Activated CD8-positive, alpha-beta memory T cell treated with anti-CD3 and anti-CD28 coated beads, Interleukin-2, amount 50 U/mL, for 24 hours (primary cell): Measurements from ENCODE around the gene LRRK2.
"Not testable (repeated sequence)": the region's sequence is repeated elsewhere in the genome, so short reads cannot be mapped to it uniquely, and the experiment has no call there.

Source experiments
- DNase-seq: peaks from one replicate; pipeline ENCODE4 v3.0.0-alpha.2; 2020; ENCODE audit errors: extremely low read depth

Gene LRRK2

DNA sequence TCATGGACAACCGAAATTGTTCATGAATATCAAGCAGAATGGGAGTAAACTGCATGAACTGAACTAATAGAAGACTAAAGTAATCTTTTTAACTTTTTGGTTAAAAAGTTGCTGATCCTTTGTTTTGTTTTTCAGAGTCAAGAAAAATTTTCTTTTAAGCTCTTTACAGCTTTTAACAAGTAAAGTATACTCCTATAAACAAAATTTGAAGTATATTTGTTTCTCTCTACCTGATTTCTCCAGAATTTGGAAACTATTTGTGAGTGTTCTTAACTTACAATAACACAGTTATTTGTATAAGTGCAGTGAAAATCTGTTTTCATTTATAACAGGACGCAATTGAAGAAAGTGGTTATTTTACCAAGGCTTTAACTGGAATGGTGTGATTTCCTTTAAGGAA lies 12.2 kb upstream of the LRRK2 start:
- DNase-seq: no peak

DNA sequence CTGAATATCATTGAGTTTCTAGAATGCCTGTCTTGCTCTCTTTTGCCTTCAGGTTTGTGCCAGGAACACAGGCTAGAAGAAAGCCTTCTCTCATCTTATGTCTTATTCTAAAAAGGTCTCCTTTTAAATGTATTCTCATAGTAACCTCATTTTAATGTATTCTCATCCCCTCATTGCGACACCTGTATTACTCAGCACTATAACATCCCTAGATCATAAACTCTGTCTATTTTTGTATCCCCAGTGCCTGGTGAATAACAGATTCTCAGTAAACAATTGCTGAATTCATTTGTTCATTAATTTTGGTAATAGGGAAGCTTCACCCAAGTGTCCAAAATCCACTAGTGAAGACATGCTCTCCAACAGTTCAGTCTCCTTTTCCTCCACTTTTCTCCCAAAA lies 8.8 kb upstream of the LRRK2 start:
- no peak for DNase-seq

DNA sequence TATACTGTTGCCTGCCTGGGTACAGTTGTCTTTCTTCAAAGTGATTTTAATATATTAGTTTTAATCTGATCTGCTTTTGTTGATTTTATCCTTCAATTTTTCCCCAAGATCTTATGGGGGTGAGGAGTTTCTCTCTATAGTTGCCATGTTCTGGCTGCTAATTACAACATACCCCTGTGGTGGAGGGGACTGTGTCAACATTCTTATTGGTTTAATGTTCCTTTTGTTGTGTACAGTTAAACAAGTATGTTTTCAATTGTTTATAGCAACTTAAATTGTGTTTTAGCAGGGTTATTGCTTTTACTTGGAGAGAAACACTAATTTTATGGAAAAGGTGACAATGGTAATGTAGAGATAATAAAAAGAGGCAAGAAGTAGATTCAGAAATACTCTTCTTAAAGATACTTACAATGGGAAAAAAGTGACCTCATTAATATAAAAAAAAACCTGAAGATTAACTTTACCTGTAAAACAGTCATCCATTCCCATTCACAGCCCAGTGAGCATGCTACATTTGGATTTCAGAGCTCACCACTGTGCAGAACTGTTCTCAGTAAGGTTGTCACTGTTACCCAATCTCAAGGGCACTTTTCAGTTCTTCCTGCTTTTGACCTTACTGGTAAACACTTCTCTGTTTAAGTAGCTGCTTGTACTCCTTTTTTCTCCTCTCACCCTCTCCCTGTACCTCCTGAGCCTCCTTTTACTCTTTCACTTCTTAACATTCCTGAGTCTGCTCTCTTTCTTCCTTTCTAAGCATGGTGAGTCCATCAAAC lies 8.1 kb upstream of the LRRK2 start:
- no peak for DNase-seq

DNA sequence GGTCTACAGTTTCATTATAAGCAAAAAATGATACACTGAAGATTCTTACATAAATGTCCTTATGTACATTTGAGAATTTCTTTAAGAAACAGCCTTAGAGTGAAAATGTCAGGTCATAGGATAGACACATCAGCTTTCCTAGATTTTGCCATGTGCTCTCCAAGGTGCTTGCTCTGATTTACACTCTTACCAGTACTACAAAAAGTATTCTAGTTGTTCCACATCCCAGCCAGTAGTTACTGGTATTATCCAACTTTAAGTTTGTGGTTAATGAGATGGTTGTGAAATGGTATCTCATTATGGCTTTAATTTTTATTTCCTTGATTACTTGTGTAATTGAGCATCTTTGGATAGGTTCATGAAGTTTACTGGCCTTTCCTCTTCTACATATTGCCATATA lies 5.0 kb upstream of the LRRK2 start:
- no peak for DNase-seq

DNA sequence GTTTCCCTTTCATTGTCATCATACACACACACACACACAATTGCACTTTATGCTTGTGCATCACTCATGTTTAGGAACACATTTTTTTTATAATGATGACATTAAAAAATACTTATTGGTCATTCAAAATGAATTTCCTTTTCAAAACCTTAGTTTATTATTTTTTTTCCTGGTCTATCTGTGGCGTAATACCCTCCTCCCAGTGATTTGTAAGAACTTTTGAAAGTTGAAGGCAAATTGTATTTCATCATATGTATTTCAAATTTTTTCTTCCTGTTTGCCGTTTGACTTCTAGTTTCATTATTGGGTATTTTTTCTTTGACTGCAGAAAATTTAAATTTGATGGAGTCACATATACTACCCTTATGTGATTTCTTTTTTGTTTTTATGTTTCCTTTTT lies 2.5 kb upstream of the LRRK2 start:
- no peak for DNase-seq

DNA sequence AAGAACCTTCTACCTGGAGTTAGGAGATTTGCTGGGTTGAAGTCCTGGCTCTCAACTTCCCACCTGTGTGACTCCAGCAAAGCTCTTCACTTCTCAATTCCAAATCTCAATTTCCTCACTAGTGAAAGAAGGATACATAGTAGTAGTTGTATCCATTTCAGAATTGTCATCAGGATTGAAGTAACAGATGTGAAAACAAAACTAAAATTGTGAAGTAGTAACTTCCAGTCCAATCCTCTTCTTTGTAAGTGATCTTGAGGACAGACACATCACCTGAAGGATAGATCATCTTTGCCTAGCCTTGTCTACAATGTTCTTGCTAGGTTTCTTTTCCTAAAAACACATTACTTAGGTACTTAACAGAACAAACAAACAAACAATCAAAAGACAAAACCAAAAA lies 1.2 kb upstream of the LRRK2 start:
- no peak for DNase-seq

DNA sequence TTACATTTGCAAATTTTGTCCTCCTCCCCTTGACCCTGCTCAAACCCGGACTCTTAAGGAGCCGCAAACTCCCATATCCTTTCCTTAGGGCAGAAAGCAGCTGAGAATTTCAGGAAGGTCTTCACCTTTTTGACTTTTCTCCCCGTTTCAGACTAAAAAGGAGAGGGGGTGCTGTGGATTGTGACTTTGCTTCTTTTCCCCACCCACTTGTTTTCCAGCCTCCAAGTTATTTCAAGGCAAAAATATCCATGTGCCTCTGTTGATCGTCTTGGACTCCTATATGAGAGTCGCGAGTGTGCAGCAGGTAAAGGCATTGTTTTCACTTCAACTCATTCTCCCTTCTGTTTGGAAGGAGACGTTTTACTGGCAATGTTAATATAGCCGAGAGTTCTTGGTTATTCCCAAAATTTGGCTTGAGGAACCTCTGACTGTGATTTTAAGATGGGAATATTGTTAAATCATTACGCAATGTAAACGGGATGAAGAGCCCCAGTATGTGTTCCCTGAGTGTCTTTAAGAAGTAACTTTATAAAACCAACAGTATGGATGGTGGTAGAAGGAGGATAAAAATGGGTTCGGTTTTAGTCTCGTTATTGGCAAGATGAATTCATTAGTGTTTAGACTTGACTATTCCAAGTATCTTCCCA lies 663 bp downstream of the LRRK2 start:
- no peak for DNase-seq

DNA sequence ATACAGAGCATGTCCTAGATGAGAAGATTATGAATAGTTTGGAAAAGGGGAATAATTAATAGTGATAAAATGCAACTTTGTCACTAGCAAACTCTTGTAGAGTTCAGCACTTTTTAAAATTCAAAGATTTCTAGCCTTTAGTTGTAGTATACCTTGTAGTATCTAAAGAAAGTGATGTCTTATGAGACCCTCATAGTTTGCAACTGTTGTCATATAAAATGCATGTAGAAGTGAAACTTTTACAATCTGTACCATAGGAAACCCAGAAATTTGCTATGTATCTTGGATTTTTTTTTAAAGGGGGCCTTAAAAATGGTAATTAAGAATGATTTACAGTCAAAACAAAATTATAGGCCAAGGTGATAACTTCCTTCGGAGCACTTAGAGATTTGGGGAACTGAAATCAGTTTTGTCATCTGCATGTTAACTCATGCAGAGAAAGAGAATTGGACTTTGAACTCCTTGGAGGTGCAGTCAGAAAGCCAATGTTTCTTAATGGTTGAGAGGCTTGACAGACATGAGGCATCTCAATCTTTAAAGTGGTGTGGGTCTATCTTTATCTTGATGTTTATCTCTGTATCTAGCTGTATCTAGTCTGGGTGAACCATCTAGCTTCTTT lies 1.3 kb downstream of the LRRK2 start:
- DNase-seq: no peak

DNA sequence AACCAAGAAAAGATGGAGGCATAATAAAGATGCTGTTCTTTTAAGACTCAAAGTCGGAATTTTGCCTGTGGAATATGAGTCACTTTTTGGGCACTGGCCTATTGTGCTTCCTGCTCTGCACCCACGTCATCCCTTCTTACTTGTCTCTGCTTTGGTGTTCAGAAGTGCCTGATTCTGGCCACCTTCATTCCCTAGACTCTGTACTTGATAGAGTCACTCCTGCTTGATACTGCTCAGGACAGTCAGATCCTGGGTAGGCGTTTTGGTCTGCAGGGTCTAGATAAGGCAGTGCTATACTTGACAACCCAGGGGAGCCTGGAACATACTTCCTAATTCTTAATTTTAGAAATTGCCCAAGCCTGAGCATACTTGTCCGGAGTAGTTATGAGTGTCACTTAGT lies 1.9 kb downstream of the LRRK2 start:
- no peak for DNase-seq

DNA sequence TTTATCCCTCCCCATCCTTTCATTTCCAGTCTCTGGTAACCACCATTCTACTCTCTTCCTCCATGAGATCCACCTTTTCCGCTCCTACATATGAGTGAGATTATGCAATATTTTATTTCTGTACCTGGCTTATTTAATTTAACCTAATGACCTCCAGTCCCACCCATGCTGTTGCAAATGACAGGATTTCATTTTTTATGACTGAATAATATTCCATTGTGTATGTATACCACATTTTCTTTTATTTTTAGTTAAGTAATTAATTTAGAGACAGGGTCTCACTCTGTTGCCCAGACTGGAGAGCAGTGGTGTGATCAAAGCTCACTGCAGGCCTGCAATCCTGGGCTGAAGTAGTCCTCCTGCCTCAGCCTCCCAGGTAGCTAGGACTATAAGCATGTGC lies 2.6 kb downstream of the LRRK2 start:
- DNase-seq: no peak

DNA sequence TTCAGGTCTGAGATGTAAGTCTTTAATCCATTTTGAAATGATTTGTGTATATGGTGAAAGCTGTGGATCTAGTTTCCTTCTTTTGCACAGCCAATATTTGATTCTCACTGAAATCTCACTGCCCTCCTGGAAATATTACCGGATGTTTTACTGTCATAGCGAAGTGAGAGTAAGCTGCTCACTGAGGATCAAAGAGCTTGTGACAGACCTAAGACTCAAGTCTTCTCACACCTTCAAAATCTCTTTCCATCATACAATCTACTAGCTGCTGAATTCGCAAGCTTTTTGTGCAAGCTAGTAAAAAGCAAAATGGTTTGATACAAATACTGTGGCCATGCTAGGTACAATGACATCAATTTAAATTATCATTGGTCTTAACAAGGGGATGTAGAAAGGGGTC lies 3.9 kb downstream of the LRRK2 start:
- DNase-seq: no peak

DNA sequence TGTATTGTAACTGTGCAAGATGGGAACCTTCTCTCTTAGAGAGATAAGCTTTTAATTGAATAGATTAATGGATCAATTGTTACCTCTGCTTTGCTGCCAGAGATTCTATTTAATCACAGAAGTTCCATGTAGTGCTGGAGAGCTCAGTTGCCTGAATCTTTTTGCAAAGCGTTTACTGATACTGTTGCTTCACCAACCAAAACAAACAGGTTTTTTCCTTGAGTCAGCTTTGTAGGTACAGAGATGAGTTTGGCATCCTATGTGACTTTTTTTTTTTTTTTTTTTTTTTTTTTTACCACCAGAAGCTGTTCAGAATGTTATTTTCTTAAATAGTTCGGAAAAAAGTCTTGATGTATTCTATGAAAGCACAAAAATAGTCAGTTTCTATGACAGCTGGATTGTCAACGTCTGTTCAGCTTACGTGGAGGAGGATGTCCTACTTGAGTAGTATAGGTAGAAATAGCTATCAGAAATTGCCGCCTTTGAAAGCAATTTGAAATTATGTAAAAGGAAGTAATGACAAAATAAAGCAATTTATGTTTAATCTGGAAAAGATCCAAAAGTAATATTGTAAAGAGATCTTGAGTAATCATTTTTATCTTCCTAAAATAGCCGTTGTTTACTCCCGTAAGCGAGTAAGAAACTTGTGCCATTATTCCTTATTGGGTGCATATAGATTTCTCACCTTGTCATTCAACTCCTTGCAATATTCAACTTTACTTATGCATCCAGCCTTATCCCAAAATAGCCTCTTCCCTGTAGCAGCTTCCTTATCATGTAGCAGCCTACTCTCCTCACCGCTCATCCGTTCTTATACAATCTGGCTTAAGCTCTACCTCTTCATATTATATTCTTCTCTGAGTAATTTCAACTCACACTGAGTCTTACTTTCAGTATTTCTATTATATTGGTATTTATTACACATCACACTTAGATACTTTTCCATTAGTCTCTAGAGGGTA lies 5.2 kb downstream of the LRRK2 start:
- DNase-seq: no peak

DNA sequence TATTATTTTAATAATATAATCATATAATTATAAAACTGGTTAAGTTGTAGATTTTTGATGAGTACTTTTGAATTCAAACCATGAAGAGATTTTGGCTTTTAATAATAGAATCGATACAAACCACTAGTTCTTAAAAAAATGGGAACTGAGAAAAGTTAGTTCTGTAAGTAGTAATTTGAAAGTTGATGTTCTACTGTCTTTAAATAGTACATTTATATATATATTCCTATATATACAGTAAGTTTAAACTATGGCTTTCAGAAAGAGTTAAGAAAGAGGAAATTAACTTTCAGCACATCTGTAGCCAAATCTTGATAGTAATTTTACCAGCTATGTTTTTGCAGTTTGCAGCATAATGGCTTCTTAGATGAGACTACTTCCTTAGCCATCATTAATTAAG lies 7.8 kb downstream of the LRRK2 start:
- DNase-seq: no peak

DNA sequence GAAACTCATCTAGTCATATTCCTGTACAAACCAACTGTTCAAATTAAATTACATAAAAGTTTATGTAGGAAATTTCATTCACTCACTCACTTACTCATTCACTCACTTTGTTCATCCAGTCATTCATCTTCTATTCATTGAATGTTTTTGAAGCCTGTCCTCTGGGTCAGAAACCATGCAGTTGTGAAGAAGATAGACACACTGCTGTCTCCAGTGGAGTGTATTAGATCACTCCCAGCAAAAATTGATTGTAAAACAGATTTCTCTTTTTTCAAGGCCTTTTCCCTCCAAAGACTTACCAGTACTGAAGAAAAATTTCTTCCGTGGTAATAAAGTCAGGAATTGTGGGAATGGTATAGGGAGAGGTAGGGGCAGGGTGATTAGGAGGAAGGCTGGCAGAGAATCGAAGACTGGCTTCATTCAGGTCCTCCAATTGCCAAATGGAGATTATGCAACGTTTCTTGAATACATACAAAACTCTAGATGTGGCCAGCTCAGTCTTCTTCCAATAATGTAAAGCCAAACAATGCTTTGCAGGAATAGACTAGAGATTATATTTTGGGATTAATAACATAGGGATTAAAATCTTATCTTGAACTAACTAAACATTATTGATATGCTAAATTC lies 9.1 kb downstream of the LRRK2 start:
- no peak for DNase-seq

DNA sequence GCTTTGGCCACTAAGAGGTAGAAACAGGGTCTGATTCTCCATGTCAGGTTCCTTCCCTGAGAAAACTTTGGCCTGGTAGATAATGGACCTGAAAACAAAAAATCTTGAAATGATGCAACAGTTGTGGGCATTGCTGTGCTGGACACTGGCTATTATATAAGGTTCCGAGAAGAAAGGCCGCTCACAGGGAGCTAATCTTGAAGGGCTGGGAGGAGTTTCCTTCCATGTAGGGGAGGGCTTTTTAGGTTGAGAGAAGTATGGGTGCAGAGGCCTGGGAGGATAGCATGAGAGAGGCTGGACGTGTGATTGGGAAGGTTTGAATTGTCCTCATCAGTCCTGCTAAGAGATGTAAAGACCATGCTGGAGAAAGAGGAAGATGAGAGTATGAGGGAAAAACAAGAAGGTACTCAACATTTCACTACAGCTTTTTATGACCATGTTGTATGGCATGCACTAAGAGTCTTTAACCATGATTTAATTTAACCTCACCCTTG lies 11.6 kb downstream of the LRRK2 start:
- DNase-seq: no peak

DNA sequence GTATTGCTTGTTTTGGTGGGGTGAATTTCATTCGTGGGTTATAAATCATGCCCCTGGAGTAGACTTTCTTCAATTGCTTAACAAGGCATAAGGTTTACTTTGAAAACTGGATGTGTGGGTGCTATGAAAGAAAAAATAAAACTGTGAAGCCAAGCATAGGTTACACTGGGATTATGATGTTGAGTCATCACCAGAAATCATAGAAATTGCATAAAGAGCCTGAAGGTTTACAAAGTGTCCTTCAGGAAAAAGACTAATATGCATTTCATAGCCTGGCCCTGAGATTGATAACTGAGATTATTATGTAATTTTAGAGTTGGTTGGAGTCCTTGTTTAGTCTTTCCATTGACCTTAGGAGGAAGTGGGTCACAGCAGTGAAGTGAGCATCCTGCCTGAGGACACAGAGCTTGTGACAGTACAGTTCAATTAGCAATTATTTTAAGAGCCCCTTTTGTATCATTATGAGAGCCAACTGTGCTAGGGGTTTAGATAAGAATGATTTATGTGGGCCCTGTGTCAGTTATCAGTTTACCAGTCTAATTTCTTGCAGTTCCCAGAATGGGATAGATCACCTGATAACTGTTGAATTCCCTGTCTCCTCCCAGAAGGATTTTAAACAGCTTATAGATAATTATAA lies 13.6 kb downstream of the LRRK2 start:
- no peak for DNase-seq

DNA sequence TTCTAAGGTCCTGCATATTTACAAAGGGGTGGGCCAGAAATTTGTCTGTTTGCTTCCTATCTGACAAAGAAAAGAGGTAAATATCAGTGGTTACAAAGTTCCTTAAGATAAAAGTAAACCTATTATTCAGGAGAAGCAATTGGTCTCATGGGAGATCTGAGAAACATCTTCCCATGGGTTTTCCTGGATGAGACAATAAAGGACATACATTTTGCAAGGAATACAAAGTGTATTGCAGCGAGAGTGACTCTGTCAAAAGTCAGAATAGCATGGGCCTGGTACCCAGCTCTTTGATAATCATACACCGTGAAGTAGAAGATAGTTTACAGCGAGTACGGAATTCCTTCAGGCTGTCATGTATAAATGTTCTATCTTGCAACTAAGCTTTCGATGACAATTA lies 14.2 kb downstream of the LRRK2 start:
- DNase-seq: no peak

DNA sequence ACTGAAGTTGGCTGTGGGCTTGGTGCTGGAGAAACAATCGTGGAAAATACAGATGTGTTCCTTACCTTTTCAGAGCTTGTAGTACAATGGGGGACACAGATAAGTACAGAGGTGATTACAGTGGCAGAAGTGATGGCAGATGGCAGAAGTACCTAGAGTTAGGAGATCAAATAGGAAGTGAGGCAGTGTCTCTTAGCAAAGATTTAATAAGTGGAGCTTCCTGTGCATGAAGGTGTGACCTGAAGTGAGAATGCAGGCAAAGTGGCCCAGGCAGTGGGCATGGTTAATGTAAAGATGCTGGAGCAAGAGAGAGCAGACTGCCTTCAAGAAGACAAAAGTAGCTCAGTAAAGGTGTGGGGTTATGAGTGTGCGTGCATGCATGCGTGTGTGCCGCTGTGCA lies 16.0 kb downstream of the LRRK2 start:
- DNase-seq: no peak

DNA sequence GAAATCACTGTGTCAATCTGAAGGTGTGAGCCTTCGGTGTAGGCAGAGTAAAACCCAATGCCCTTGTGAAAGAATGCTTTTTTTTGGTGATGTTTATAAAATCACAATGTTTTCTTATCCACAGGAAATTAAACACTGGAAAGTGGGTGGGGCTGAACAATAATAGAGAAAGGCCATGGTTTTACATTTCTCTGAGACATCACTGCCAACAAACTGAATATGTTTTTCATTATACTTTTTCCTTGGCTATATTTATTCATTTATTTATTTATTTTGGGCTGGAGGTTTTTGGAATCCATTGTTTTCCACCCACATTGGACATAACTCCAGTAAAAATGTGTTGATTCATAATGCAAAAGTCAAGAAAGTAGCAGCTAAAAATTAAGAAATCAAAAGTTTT lies 16.9 kb downstream of the LRRK2 start:
- DNase-seq: no peak

DNA sequence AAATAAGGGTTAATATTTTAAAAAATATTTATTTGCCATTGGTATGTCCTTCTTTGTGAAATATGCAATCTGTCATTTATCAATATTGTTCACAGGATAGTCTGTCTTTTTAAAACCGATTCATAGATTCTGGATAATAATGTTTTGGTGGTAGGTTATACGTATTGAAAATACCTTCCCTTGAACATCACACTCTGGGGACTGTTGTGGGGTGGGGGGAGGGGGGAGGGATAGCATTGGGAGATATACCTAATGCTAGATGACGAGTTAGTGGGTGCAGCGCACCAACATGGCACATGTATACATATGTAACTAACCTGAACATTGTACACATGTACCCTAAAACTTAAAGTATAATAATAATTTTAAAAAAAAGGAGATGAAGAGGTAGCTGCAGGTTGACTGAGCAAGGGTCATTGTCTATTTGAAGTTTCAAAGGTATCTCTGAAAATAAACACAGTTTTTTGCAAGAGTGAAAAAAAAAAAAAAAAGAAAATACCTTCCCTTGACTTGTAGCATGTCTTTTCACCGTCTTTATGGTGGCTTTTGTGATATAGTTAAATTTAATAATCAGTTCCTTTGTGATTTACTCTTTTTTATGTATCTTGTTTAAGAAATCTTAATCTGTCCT lies 19.8 kb downstream of the LRRK2 start:
- not testable (repeated sequence) for DNase-seq

DNA sequence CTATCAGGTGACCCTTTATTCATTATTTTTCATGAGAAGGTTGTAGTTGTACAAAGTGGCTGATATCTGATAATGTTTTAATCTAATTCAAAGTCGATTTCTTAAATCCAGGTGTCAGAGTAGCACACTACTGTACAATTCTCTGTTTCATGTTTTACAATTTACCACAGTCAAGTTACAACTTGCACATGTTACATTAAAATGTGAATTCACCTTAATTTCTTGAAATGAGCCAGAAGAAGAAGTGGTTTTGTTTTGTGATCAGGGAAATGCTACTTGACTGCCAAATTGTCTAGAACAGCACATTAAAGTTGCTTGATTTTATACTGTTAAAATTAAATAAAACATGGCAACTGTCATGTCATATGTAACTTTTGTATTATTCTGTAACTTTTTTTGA lies 23.2 kb downstream of the LRRK2 start:
- no peak for DNase-seq
